ENCODE measurements around the gene LCNL1. TPM values are rescaled to one million over a fixed set of nuclear protein-coding genes. Genes with fewer than 3 reads are reported as not detected.

Gene LCNL1
- total and polyA plus RNA-seq, 2 donors (not counting 1 experiment from before 2014, with no cell fraction given): not detected

- ChIA-PET CTCF (no interaction called here), POLR2A (no interaction called here)
- ATAC-seq (ENCODE audit: low read depth): no peak
- Mint-ChIP-seq H3K27ac (no peak overlapping the region), H3K4me1 (peaks cover 6% of the 10 kb centered on the region), H3K27me3 (peaks cover 26% of the 10 kb centered on the region), H3K4me3 (no peak overlapping the region), H3K9me3 (ENCODE audit: insufficient read depth) (no peaks in the 10 kb centered on the region)
- Histone ChIP-seq H4K20me1 (ENCODE audit: control insufficient read depth, insufficient read depth, low read length, poor library complexity, severe bottlenecking) (no peaks in the 10 kb centered on the region), H3K36me3 (replicated peaks in 1 of 2; ENCODE audit: control extremely low read depth in 1 of 2, control insufficient read depth in 1 of 2, extremely low read depth in 1 of 2, insufficient read depth in 2 of 2, low read length in 1 of 2) (no peaks in the 10 kb centered on the region), H3K27me3 (replicated peaks in 1 of 4; ENCODE audit: control extremely low read depth in 1 of 4, control insufficient read depth in 3 of 4, insufficient read depth in 4 of 4, low read length in 3 of 4) (peaks cover 0 to 73% (median 17%) of the 10 kb centered on the region in 4 experiments), H2AFZ (ENCODE audit: insufficient read depth, low read depth, low read length, poor library complexity, severe bottlenecking) (no peak overlapping the region), H3K9ac (ENCODE audit: low read length) (no peak overlapping the region), H3K9me3 (ENCODE audit: control extremely low read depth in 1 of 3, control insufficient read depth in 2 of 3, insufficient read depth in 1 of 3, low read length in 2 of 3) (peaks cover 0 to 11% (median 0%) of the 10 kb centered on the region in 3 donors), H3K4me3 (ENCODE audit: control extremely low read depth in 1 of 5, extremely low read depth in 1 of 5, insufficient read depth in 1 of 5, low read depth in 2 of 5, low read length in 4 of 5) (no peak overlapping the region), H3K79me2 (ENCODE audit: control insufficient read depth, insufficient read depth, low read length) (no peaks in the 10 kb centered on the region), H3K4me2 (replicated peaks; ENCODE audit: low read depth, low read length, poor library complexity, severe bottlenecking) (no peak overlapping the region), H3K27ac (ENCODE audit: low read length in 2 of 2) (no peak overlapping the region), H3K4me1 (ENCODE audit: control insufficient read depth in 2 of 2, insufficient read depth in 2 of 2, low read length in 2 of 2) (peaks cover 10 to 13% of the 10 kb centered on the region in 2 donors)
- TF ChIP-seq CTCF (IDR thresholded peaks at IDR 0.05) (no peak), EZH2 (IDR thresholded peaks at IDR 0.05; ENCODE audit: borderline replicate concordance, insufficient read depth, low read depth, low read length, poor library complexity, severe bottlenecking) (no peak)
- intact Hi-C loops (cut with micrococcal nuclease): no loop called here
- DNase-seq: no peak
- WGBS (ENCODE audit: insufficient coverage): 41% methylated on average over 7 of the region's 9 CpGs
Measured at GRCh38 chr9:136983167-136983566, 374 bp downstream of the LCNL1 start.

- H3K27me3 ChIP-seq (replicated peaks in 1 of 4; ENCODE audit: control extremely low read depth in 1 of 4, control insufficient read depth in 3 of 4, insufficient read depth in 4 of 4, low read length in 3 of 4): peaks cover 0 to 71% (median 17%) of the 10 kb centered on the region in 4 experiments
- ChIA-PET CTCF (no interaction called here), POLR2A (no interaction called here)
- H3K79me2 ChIP-seq (ENCODE audit: control insufficient read depth, insufficient read depth, low read length): no peaks in the 10 kb centered on the region
- intact Hi-C loops (cut with micrococcal nuclease): no loop called here
- ATAC-seq (ENCODE audit: low read depth) (no peak), DNase-seq (no peak)
- peaks cover 6% of the 10 kb centered on the region for H3K4me1 Mint-ChIP-seq
- H3K27me3 Mint-ChIP-seq: peaks cover 26% of the 10 kb centered on the region
- no peaks in the 10 kb centered on the region for H3K36me3 ChIP-seq (replicated peaks in 1 of 2; ENCODE audit: control extremely low read depth in 1 of 2, control insufficient read depth in 1 of 2, extremely low read depth in 1 of 2, insufficient read depth in 2 of 2, low read length in 1 of 2)
- no peak overlapping the region for H3K27ac ChIP-seq (ENCODE audit: low read length in 2 of 2)
- TF ChIP-seq CTCF (IDR thresholded peaks at IDR 0.05) (no peak), EZH2 (IDR thresholded peaks at IDR 0.05; ENCODE audit: borderline replicate concordance, insufficient read depth, low read depth, low read length, poor library complexity, severe bottlenecking) (no peak)
- H3K4me2 ChIP-seq (replicated peaks; ENCODE audit: low read depth, low read length, poor library complexity, severe bottlenecking): no peak overlapping the region
- peak overlapping the region; percentile 1 for H3K4me3 Mint-ChIP-seq
- no peak overlapping the region for H3K9ac ChIP-seq (ENCODE audit: low read length)
- no peak overlapping the region for H3K27ac Mint-ChIP-seq
- no peaks in the 10 kb centered on the region for H4K20me1 ChIP-seq (ENCODE audit: control insufficient read depth, insufficient read depth, low read length, poor library complexity, severe bottlenecking)
- H3K4me3 ChIP-seq (ENCODE audit: control extremely low read depth in 1 of 5, extremely low read depth in 1 of 5, insufficient read depth in 1 of 5, low read depth in 2 of 5, low read length in 4 of 5): no peak overlapping the region
- peaks cover 0 to 10% (median 0%) of the 10 kb centered on the region in 3 donors for H3K9me3 ChIP-seq (ENCODE audit: control extremely low read depth in 1 of 3, control insufficient read depth in 2 of 3, insufficient read depth in 1 of 3, low read length in 2 of 3)
- H2AFZ ChIP-seq (ENCODE audit: insufficient read depth, low read depth, low read length, poor library complexity, severe bottlenecking): no peak overlapping the region
- H3K9me3 Mint-ChIP-seq (ENCODE audit: insufficient read depth): no peaks in the 10 kb centered on the region
- peaks cover 9 to 12% of the 10 kb centered on the region in 2 donors for H3K4me1 ChIP-seq (ENCODE audit: control insufficient read depth in 2 of 2, insufficient read depth in 2 of 2, low read length in 2 of 2)
- WGBS (ENCODE audit: insufficient coverage): 73% methylated on average over 10 of the region's 11 CpGs
Measured at GRCh38 chr9:136983656-136984314, 992 bp downstream of the LCNL1 start.
